Measurements from ENCODE around the gene LMF2. TPM values are rescaled to one million over a fixed set of nuclear protein-coding genes. Genes with fewer than 3 reads are reported as not detected.

LMF2 gene
- polyA plus RNA-seq, 1 donor = 42.2 TPM

GRCh38 chr22:50464451-50464850 lies 43.1 kb downstream of the LMF2 start:
- DNase-seq = no peak

- DNase-seq = no peak
Observed at GRCh38 chr22:50463188-50463900, 44.2 kb downstream of the LMF2 start.

- no peak for DNase-seq
Observed at GRCh38 chr22:50461979-50462540, 45.4 kb downstream of the LMF2 start.

- no peak for DNase-seq
Observed at GRCh38 chr22:50461536-50461935, 46.0 kb downstream of the LMF2 start.

- no peak for DNase-seq
Observed at GRCh38 chr22:50460938-50461337, 46.6 kb downstream of the LMF2 start.

- no peak for DNase-seq
Observed at GRCh38 chr22:50459496-50460140, 47.9 kb downstream of the LMF2 start.

GRCh38 chr22:50459016-50459415 lies 48.5 kb downstream of the LMF2 start:
- no peak for DNase-seq

GRCh38 chr22:50456466-50457234 lies 50.9 kb downstream of the LMF2 start:
- no peak for DNase-seq

- no peak for DNase-seq
Observed at GRCh38 chr22:50456026-50456425, 51.5 kb downstream of the LMF2 start.

GRCh38 chr22:50455201-50455600 lies 52.3 kb downstream of the LMF2 start:
- DNase-seq = no peak

- no peak for DNase-seq
Observed at GRCh38 chr22:50454556-50455075, 52.9 kb downstream of the LMF2 start.

Other genes with a start within 250 kb of the LMF2 start
- 29.1 TPM for gene MAPK12, start 246.0 kb downstream of the LMF2 start, polyA plus RNA-seq (ENCODE audit: insufficient read length)
- gene MAPK11, start 237.3 kb downstream of the LMF2 start, polyA plus RNA-seq (ENCODE audit: insufficient read length) = 7.4 TPM
- 109 TPM for gene PLXNB2, start 200.1 kb downstream of the LMF2 start, polyA plus RNA-seq (ENCODE audit: insufficient read length)
- 5.5 TPM for gene DENND6B, start 180.7 kb downstream of the LMF2 start, polyA plus RNA-seq (ENCODE audit: insufficient read length)
- 34.3 TPM for gene PPP6R2, start 164.4 kb downstream of the LMF2 start, polyA plus RNA-seq (ENCODE audit: insufficient read length)
- gene SBF1, start 32.7 kb downstream of the LMF2 start, polyA plus RNA-seq (ENCODE audit: insufficient read length) = 53.0 TPM
- 0.26 TPM for gene ADM2, start 26.2 kb downstream of the LMF2 start, polyA plus RNA-seq (ENCODE audit: insufficient read length)
- not detected for gene MIOX, start 20.8 kb downstream of the LMF2 start, polyA plus RNA-seq (ENCODE audit: insufficient read length)
- 36.3 TPM for gene NCAPH2, start 522 bp upstream of the LMF2 start, polyA plus RNA-seq (ENCODE audit: insufficient read length)
- gene SCO2, start 17.9 kb upstream of the LMF2 start, polyA plus RNA-seq (ENCODE audit: insufficient read length) = 6.1 TPM
- 6.7 TPM for gene TYMP, start 22.3 kb upstream of the LMF2 start, polyA plus RNA-seq (ENCODE audit: insufficient read length)
- gene KLHDC7B, start 38.2 kb upstream of the LMF2 start, polyA plus RNA-seq (ENCODE audit: insufficient read length) = not detected
- gene SYCE3, start 55.2 kb upstream of the LMF2 start, polyA plus RNA-seq (ENCODE audit: insufficient read length) = not detected
- 52.6 TPM for gene CPT1B, start 70.7 kb upstream of the LMF2 start, polyA plus RNA-seq (ENCODE audit: insufficient read length)
- 52.7 TPM for gene CHKB, start 75.1 kb upstream of the LMF2 start, polyA plus RNA-seq (ENCODE audit: insufficient read length)
- gene MAPK8IP2, start 93.1 kb upstream of the LMF2 start, polyA plus RNA-seq (ENCODE audit: insufficient read length) = 0.70 TPM
- gene ARSA, start 120.5 kb upstream of the LMF2 start, polyA plus RNA-seq (ENCODE audit: insufficient read length) = 18.1 TPM
- gene SHANK3, start 165.1 kb upstream of the LMF2 start, polyA plus RNA-seq (ENCODE audit: insufficient read length) = 22.7 TPM
- gene ACR, start 230.5 kb upstream of the LMF2 start, polyA plus RNA-seq (ENCODE audit: insufficient read length) = 0.45 TPM

All from hindlimb muscle (tissue), 1 donor.